DMS53 (cell line): ENCODE measurements around the gene EIPR1.

Experiments used
- DNase-seq: peaks from one replicate; lab custom pipeline; 2025; lab: John Stamatoyannopoulos, UW

Gene EIPR1

GRCh38 chr2:3324036-3324386 lies 53.6 kb downstream of the EIPR1 start:
- DNase-seq: no peak

GRCh38 chr2:3323360-3324035 lies 54.1 kb downstream of the EIPR1 start:
- no peak for DNase-seq

GRCh38 chr2:3322311-3322970 lies 55.2 kb downstream of the EIPR1 start:
- no peak for DNase-seq

- no peak for DNase-seq
These were observed 55.8 kb downstream of the EIPR1 start for GRCh38 chr2:3321825-3322224.

- no peak for DNase-seq
These were observed 56.6 kb downstream of the EIPR1 start for GRCh38 chr2:3320910-3321605.

GRCh38 chr2:3319745-3320566 lies 57.7 kb downstream of the EIPR1 start:
- DNase-seq: no peak

- no peak for DNase-seq
These were observed 58.5 kb downstream of the EIPR1 start for GRCh38 chr2:3319134-3319533.

- DNase-seq: no peak
These were observed 59.6 kb downstream of the EIPR1 start for GRCh38 chr2:3317871-3318590.

GRCh38 chr2:3317277-3317685 lies 60.3 kb downstream of the EIPR1 start:
- DNase-seq: no peak

GRCh38 chr2:3316456-3317276 lies 61.0 kb downstream of the EIPR1 start:
- no peak for DNase-seq

GRCh38 chr2:3314626-3315025 lies 63.0 kb downstream of the EIPR1 start:
- DNase-seq: no peak

GRCh38 chr2:3313781-3314375 lies 63.7 kb downstream of the EIPR1 start:
- DNase-seq: no peak

- DNase-seq: no peak
These were observed 64.9 kb downstream of the EIPR1 start for GRCh38 chr2:3312576-3313345.

GRCh38 chr2:3311601-3312000 lies 66.0 kb downstream of the EIPR1 start:
- no peak for DNase-seq

GRCh38 chr2:3309496-3310355 lies 67.9 kb downstream of the EIPR1 start:
- no peak for DNase-seq

- DNase-seq: no peak
These were observed 69.7 kb downstream of the EIPR1 start for GRCh38 chr2:3307901-3308300.

GRCh38 chr2:3307236-3307635 lies 70.4 kb downstream of the EIPR1 start:
- no peak for DNase-seq

GRCh38 chr2:3305952-3306351 lies 71.7 kb downstream of the EIPR1 start:
- no peak for DNase-seq

GRCh38 chr2:3305431-3305830 lies 72.2 kb downstream of the EIPR1 start:
- DNase-seq: no peak
